GM23338 (cell line): ENCODE measurements around the gene TPGS1. TPM values are rescaled to one million over a fixed set of nuclear protein-coding genes. Genes with fewer than 3 reads are reported as not detected.

Experiments used
- ATAC-seq: fragments of 200-7000 bp; cut with Tn5 transposase; 3 replicates; pipeline ENCODE4 v1.9.1; 2020
- DNase-seq: peaks from one replicate; pipeline ENCODE4 v3.0.0-alpha.2; 2015; ENCODE audit warnings: low spot score
- H2AFZ ChIP-seq: fragments of 200-600 bp; sonication (generic); 2 replicates; pipeline ENCODE4 v1.8.0; 2016; ENCODE audit warnings: antibody characterized with exemption, mild to moderate bottlenecking, moderate library complexity
- H3F3A ChIP-seq: fragments of 200-600 bp; sonication (generic); replicated peaks from 2 replicates; pipeline ENCODE4 v1.8.0; 2017; ENCODE audit warnings: antibody characterized with exemption, mixed run types, low read depth
- H3K27ac ChIP-seq: fragments of 200-600 bp; sonication (generic); 2 replicates; pipeline ENCODE4 v1.6.1; 2016; ENCODE audit warnings: low read depth
- H3K27me3 ChIP-seq: fragments of 200-600 bp; sonication (generic); 2 replicates; pipeline ENCODE4 v1.8.0; 2016; ENCODE audit warnings: mild to moderate bottlenecking, mixed run types, moderate library complexity; ENCODE audit not compliant: insufficient read depth
- H3K36me3 ChIP-seq: fragments of 200-600 bp; sonication (generic); 2 replicates; pipeline ENCODE4 v1.8.0; 2016; ENCODE audit warnings: mild to moderate bottlenecking; ENCODE audit not compliant: insufficient read depth
- H3K4me1 ChIP-seq: fragments of 200-600 bp; sonication (generic); 2 replicates; pipeline ENCODE4 v1.8.0; 2016; ENCODE audit warnings: mild to moderate bottlenecking, moderate library complexity; ENCODE audit not compliant: insufficient read depth
- H3K4me2 ChIP-seq: fragments of 200-600 bp; sonication (generic); 2 replicates; pipeline ENCODE4 v1.7.1; 2017; ENCODE audit warnings: mixed run types
- H3K4me3 ChIP-seq: fragments of 200-600 bp; sonication (generic); 2 replicates; pipeline ENCODE4 v1.6.1; 2016; ENCODE audit warnings: mixed run types
- H3K79me2 ChIP-seq: fragments of 200-600 bp; sonication (generic); replicated peaks from 2 replicates; pipeline ENCODE4 v1.8.0; 2017; ENCODE audit warnings: mild to moderate bottlenecking; ENCODE audit not compliant: insufficient read depth
- H3K9me2 ChIP-seq: fragments of 200-600 bp; sonication (generic); 2 replicates; pipeline ENCODE4 v1.8.0; 2017; ENCODE audit not compliant: insufficient read depth
- H4K20me1 ChIP-seq: fragments of 200-600 bp; sonication (generic); replicated peaks from 2 replicates; pipeline ENCODE4 v1.8.0; 2017; ENCODE audit warnings: mild to moderate bottlenecking; ENCODE audit not compliant: insufficient read depth
- H3K27ac Mint-ChIP-seq: 2 replicates; pipeline ENCODE4 v1.8.0; 2020; ENCODE audit warnings: inconsistent platforms, mild to moderate bottlenecking, moderate library complexity, mixed read lengths
- H3K27me3 Mint-ChIP-seq: 3 replicates; pipeline ENCODE4 v1.8.0; 2022; ENCODE audit warnings: low read depth, mild to moderate bottlenecking, moderate library complexity, mixed read lengths, inconsistent platforms; ENCODE audit not compliant: insufficient read depth, poor library complexity
- H3K36me3 Mint-ChIP-seq: 3 replicates; pipeline ENCODE4 v1.8.0; 2021; ENCODE audit warnings: low read depth, mild to moderate bottlenecking, inconsistent platforms, moderate library complexity, mixed read lengths
- H3K4me1 Mint-ChIP-seq: 3 replicates; pipeline ENCODE4 v1.8.0; 2020; ENCODE audit warnings: mild to moderate bottlenecking, inconsistent platforms, mixed read lengths
- H3K4me3 Mint-ChIP-seq: 3 replicates; pipeline ENCODE4 v1.8.0; 2021; ENCODE audit warnings: moderate library complexity, mild to moderate bottlenecking, inconsistent platforms, mixed read lengths
- H3K9me3 Mint-ChIP-seq: 3 replicates; pipeline ENCODE4 v1.8.0; 2020; ENCODE audit warnings: moderate library complexity, mild to moderate bottlenecking, inconsistent platforms, mixed read lengths
- CREB1 ChIP-seq: fragments of 250-450 bp; sonication (Bioruptor Pico); IDR thresholded peaks from 2 replicates; pipeline ENCODE4 v1.5.0; 2020; ENCODE audit warnings: low read depth, mild to moderate bottlenecking, moderate library complexity
- CTCF ChIP-seq, 2 experiments: fragments of 200-600 bp in 1 of 2; sonication (generic) in 1 of 2; conservative IDR thresholded peaks; 2 replicates each; pipeline versions ENCODE4 v1.5.1 to v1.6.1; 2016 to 2017; ENCODE audit warnings: antibody characterized with exemption in 2 of 2, low read depth in 2 of 2, mild to moderate bottlenecking in 2 of 2, moderate library complexity in 1 of 2
- ETS1 ChIP-seq: IDR thresholded peaks from 2 replicates; pipeline ENCODE4 v1.6.1; 2016; ENCODE audit warnings: antibody characterized with exemption
- EZH2 ChIP-seq: fragments of 200-600 bp; sonication (generic); IDR thresholded peaks from one replicate; pipeline ENCODE4 v1.8.0; 2017; ENCODE audit warnings: antibody characterized with exemption, mild to moderate bottlenecking, low read depth; ENCODE audit not compliant: unreplicated experiment
- EZH2phosphoT487 ChIP-seq: fragments of 200-600 bp; sonication (generic); IDR thresholded peaks from one replicate; pipeline ENCODE4 v1.8.1; 2018; ENCODE audit warnings: antibody characterized with exemption; ENCODE audit not compliant: unreplicated experiment
- JUNB ChIP-seq: IDR thresholded peaks from one replicate; pipeline ENCODE4 v1.6.1; 2016; ENCODE audit warnings: antibody characterized with exemption; ENCODE audit not compliant: unreplicated experiment
- NANOG ChIP-seq: IDR thresholded peaks from 2 replicates; pipeline ENCODE4 v1.6.1; 2016; ENCODE audit warnings: antibody characterized with exemption, borderline replicate concordance
- POLR2AphosphoS5 ChIP-seq: IDR thresholded peaks from 2 replicates; pipeline ENCODE4 v1.6.1; 2016; ENCODE audit warnings: antibody characterized with exemption, low read depth
- REST ChIP-seq: IDR thresholded peaks from one replicate; pipeline ENCODE4 v1.6.1; 2018; ENCODE audit warnings: antibody characterized with exemption; ENCODE audit not compliant: unreplicated experiment
- STAT1 ChIP-seq: IDR thresholded peaks from one replicate; pipeline ENCODE4 v1.6.1; 2016; ENCODE audit warnings: antibody characterized with exemption; ENCODE audit not compliant: unreplicated experiment
- ZNF114 ChIP-seq: fragments of 250-450 bp; sonication (Bioruptor Pico); IDR thresholded peaks from 2 replicates; pipeline ENCODE4 v1.5.0; 2020; ENCODE audit warnings: mild to moderate bottlenecking, moderate library complexity
- ZNF331 ChIP-seq: fragments of 250-450 bp; sonication (Bioruptor Pico); IDR thresholded peaks from 2 replicates; pipeline ENCODE4 v1.5.0; 2020; ENCODE audit warnings: low read depth, mild to moderate bottlenecking, moderate library complexity
- ZNF462 ChIP-seq: fragments of 250-450 bp; sonication (Bioruptor Pico); IDR thresholded peaks from 2 replicates; pipeline ENCODE4 v1.5.0; 2020; ENCODE audit warnings: mild to moderate bottlenecking, moderate library complexity
- polyA plus RNA-seq: library from polyadenylated mRNA; unstranded; fragments of >200 nt; fragmentation: Nextera tagmentation; extraction: Ambion mirVana; gene quantifications from 2 replicates; pipeline ENCODE4 v1.2.1, GENCODE V29; 2016
- total RNA-seq: library from RNA; depleted of rRNA; stranded (reverse); fragments of >200 nt; shearing (Covaris generic); gene quantifications from 2 replicates; pipeline ENCODE4 v1.2.3, GENCODE V29; 2014

TPGS1 gene
- total and polyA plus RNA-seq, 2 experiments from 2014 or later = 11.9 to 38.4 TPM

GRCh38 chr19:489418-490196, 17.7 kb upstream of the TPGS1 start:
- no peaks in the 10 kb centered on the region for H3K79me2 ChIP-seq
- Mint-ChIP-seq H3K36me3 (no peaks in the 10 kb centered on the region), H3K27me3 (peaks cover 26% of the 10 kb centered on the region), H3K4me3 (peak overlapping the region; percentile 79), H3K9me3 (peaks cover 9% of the 10 kb centered on the region), H3K27ac (no peak overlapping the region), H3K4me1 (peaks cover 18% of the 10 kb centered on the region)
- peak overlapping the region; percentile 92 for H3K4me2 ChIP-seq
- H3K4me1 ChIP-seq = peaks cover 8% of the 10 kb centered on the region; the same call in 1 of the 2 replicates
- peak; percentile 20 for ATAC-seq
- peak overlapping the region; percentile 78; the same call in 1 of the 2 replicates for H2AFZ ChIP-seq
- peaks cover 12% of the 10 kb centered on the region for H3F3A ChIP-seq
- no peaks in the 10 kb centered on the region for H3K9me2 ChIP-seq
- peak; percentile 72 for DNase-seq
- peak overlapping the region; percentile 86 for H3K4me3 ChIP-seq
- H3K27me3 ChIP-seq = peaks cover 6% of the 10 kb centered on the region; the same call in 1 of the 2 replicates
- H3K27ac ChIP-seq = no peak overlapping the region
- H4K20me1 ChIP-seq = no peaks in the 10 kb centered on the region
- TF ChIP-seq STAT1 = no peak
- no peak for TF ChIP-seq JUNB
- no peak for TF ChIP-seq ZNF462
- TF ChIP-seq REST = no peak
- TF ChIP-seq EZH2 = no peak
- no peak for TF ChIP-seq NANOG
- no peak for TF ChIP-seq ZNF331
- TF ChIP-seq ETS1 = no peak
- no peak for TF ChIP-seq CREB1
- TF ChIP-seq ZNF114 (CRISPR knock-in tag) = no peak
- no peak for TF ChIP-seq EZH2phosphoT487
- TF ChIP-seq CTCF (conservative IDR thresholded peaks at IDR 0.05; ENCODE audit: low read depth in 2 of 2) = no peak
- TF ChIP-seq POLR2AphosphoS5 = no peak
- no peaks in the 10 kb centered on the region for H3K36me3 ChIP-seq
